SK-N-SH treated with all-trans-retinoic acid at 6 μM for 48 hours (cell line): ENCODE data around the gene RIPK4.

Experiments
- ATAC-seq: fragments of 200-7000 bp; cut with Tn5 transposase; 3 replicates; pipeline ENCODE4 v1.9.1; 2020; ENCODE audit warnings: mild to moderate bottlenecking, moderate library complexity
- ARNTL ChIP-seq: fragments of 450-650 bp; formaldehyde crosslinking; IDR thresholded peaks from 2 replicates; pipeline ENCODE4 v1.5.0; 2020; ENCODE audit warnings: low read depth, mild to moderate bottlenecking, moderate library complexity, borderline replicate concordance
- BACH2 ChIP-seq: fragments of 250-450 bp; sonication (Bioruptor Pico); IDR thresholded peaks from 2 replicates; pipeline ENCODE4 v1.9.0; 2021; ENCODE audit warnings: mild to moderate bottlenecking, borderline replicate concordance
- CREB5 ChIP-seq: fragments of 250-450 bp; sonication (Bioruptor Pico); IDR thresholded peaks from 2 replicates; pipeline ENCODE4 v1.5.1; 2020; ENCODE audit warnings: low read depth, mild to moderate bottlenecking, moderate library complexity
- CSDC2 ChIP-seq: fragments of 250-450 bp; sonication (Bioruptor Pico); IDR thresholded peaks from 2 replicates; pipeline ENCODE4 v1.5.0; 2020; ENCODE audit warnings: mild to moderate bottlenecking, moderate library complexity
- CSRNP3 ChIP-seq: fragments of 250-450 bp; sonication (Bioruptor Pico); IDR thresholded peaks from 2 replicates; pipeline ENCODE4 v1.5.1; 2021; ENCODE audit warnings: mild to moderate bottlenecking, moderate library complexity
- ESRRG ChIP-seq: fragments of 250-450 bp; sonication (Bioruptor Pico); IDR thresholded peaks from 2 replicates; pipeline ENCODE4 v1.6.1; 2021; ENCODE audit warnings: mild to moderate bottlenecking
- GLIS3 ChIP-seq: fragments of 250-450 bp; sonication (Bioruptor Pico); IDR thresholded peaks from 2 replicates; pipeline ENCODE4 v1.5.0; 2020; ENCODE audit warnings: mild to moderate bottlenecking, moderate library complexity
- ISL1 ChIP-seq: fragments of 250-450 bp; sonication (Bioruptor Pico); IDR thresholded peaks from 2 replicates; pipeline ENCODE4 v2.1.2; 2022; ENCODE audit warnings: mild to moderate bottlenecking, moderate library complexity
- OSR1 ChIP-seq: fragments of 250-450 bp; sonication (Bioruptor Pico); IDR thresholded peaks from 2 replicates; pipeline ENCODE4 v1.8.0; 2022; ENCODE audit warnings: moderate library complexity, mild to moderate bottlenecking, inconsistent platforms
- PATZ1 ChIP-seq: fragments of 250-450 bp; sonication (Bioruptor Pico); IDR thresholded peaks from 2 replicates; pipeline ENCODE4 v1.8.0; 2020; ENCODE audit warnings: mild to moderate bottlenecking, moderate library complexity, borderline replicate concordance
- PPARA ChIP-seq: fragments of 250-450 bp; sonication (Bioruptor Pico); IDR thresholded peaks from 2 replicates; pipeline ENCODE4 v1.5.0; 2020; ENCODE audit warnings: mild to moderate bottlenecking, borderline replicate concordance
- RARB ChIP-seq: fragments of 250-450 bp; sonication (Bioruptor Pico); IDR thresholded peaks from 2 replicates; pipeline ENCODE4 v1.8.0; 2021; ENCODE audit warnings: mild to moderate bottlenecking, moderate library complexity
- SNAI2 ChIP-seq: fragments of 250-450 bp; sonication (Bioruptor Pico); IDR thresholded peaks from 2 replicates; pipeline ENCODE4 v1.5.0; 2020; ENCODE audit warnings: mild to moderate bottlenecking, moderate library complexity
- TCF4 ChIP-seq: fragments of 250-450 bp; sonication (Bioruptor Pico); IDR thresholded peaks from 2 replicates; pipeline ENCODE4 v1.8.0; 2021; ENCODE audit warnings: mild to moderate bottlenecking, moderate library complexity, borderline replicate concordance
- TOX ChIP-seq: fragments of 250-450 bp; sonication (Bioruptor Pico); IDR thresholded peaks from 2 replicates; pipeline ENCODE4 v1.8.0; 2021; ENCODE audit warnings: mild to moderate bottlenecking, moderate library complexity, borderline replicate concordance
- TSHZ2 ChIP-seq: fragments of 250-450 bp; sonication (Bioruptor Pico); IDR thresholded peaks from 2 replicates; pipeline ENCODE4 v1.5.0; 2020; ENCODE audit warnings: mild to moderate bottlenecking, moderate library complexity
- ZC3H10 ChIP-seq: fragments of 250-450 bp; sonication (Bioruptor Pico); IDR thresholded peaks from 2 replicates; pipeline ENCODE4 v1.5.1; 2021; ENCODE audit warnings: mild to moderate bottlenecking, moderate library complexity
- ZFP3 ChIP-seq: fragments of 250-450 bp; sonication (Bioruptor Pico); IDR thresholded peaks from 2 replicates; pipeline ENCODE4 v1.5.0; 2020; ENCODE audit warnings: mild to moderate bottlenecking, moderate library complexity
- ZFP30 ChIP-seq: fragments of 450-650 bp; formaldehyde crosslinking; IDR thresholded peaks from 2 replicates; pipeline ENCODE4 v1.5.0; 2022; ENCODE audit warnings: mild to moderate bottlenecking, moderate library complexity
- ZNF565 ChIP-seq: fragments of 450-650 bp; formaldehyde crosslinking; conservative IDR thresholded peaks from 2 replicates; pipeline ENCODE4 v1.5.0; 2020; ENCODE audit warnings: low read depth, mild to moderate bottlenecking, moderate library complexity
- ZNF70 ChIP-seq: fragments of 450-650 bp; formaldehyde crosslinking; IDR thresholded peaks from 2 replicates; pipeline ENCODE4 v1.5.0; 2020; ENCODE audit warnings: mild to moderate bottlenecking, moderate library complexity
- ZNF8 ChIP-seq: fragments of 450-650 bp; formaldehyde crosslinking; IDR thresholded peaks from 2 replicates; pipeline ENCODE4 v1.5.0; 2020; ENCODE audit warnings: mild to moderate bottlenecking, moderate library complexity

RIPK4 gene

GRCh38 chr21:41747943-41748738, 18.7 kb downstream of the RIPK4 start:
- ATAC-seq = no peak
- TF ChIP-seq TOX (CRISPR knock-in tag) = no peak
- TF ChIP-seq ZFP30 (CRISPR knock-in tag) = no peak
- no peak for TF ChIP-seq OSR1 (CRISPR knock-in tag)
- TF ChIP-seq ESRRG = no peak
- TF ChIP-seq RARB (CRISPR knock-in tag) = no peak
- TF ChIP-seq ZFP3 (CRISPR knock-in tag) = no peak
- no peak for TF ChIP-seq CREB5 (CRISPR knock-in tag)
- no peak for TF ChIP-seq PPARA (CRISPR knock-in tag)
- TF ChIP-seq TSHZ2 (CRISPR knock-in tag) = no peak
- TF ChIP-seq GLIS3 (CRISPR knock-in tag) = no peak
- no peak for TF ChIP-seq TCF4 (CRISPR knock-in tag)
- TF ChIP-seq ZC3H10 (CRISPR knock-in tag) = no peak
- no peak for TF ChIP-seq PATZ1 (CRISPR knock-in tag)
- TF ChIP-seq CSRNP3 (CRISPR knock-in tag) = no peak
- TF ChIP-seq ZNF70 (CRISPR knock-in tag) = no peak
- no peak for TF ChIP-seq ZNF8
- TF ChIP-seq SNAI2 (CRISPR knock-in tag) = no peak
- TF ChIP-seq ISL1 = no peak
- no peak for TF ChIP-seq BACH2 (CRISPR knock-in tag)

GRCh38 chr21:41746744-41747006, 20.2 kb downstream of the RIPK4 start:
- ATAC-seq = no peak
- no peak for TF ChIP-seq CSDC2
- TF ChIP-seq TSHZ2 (CRISPR knock-in tag) = no peak
- TF ChIP-seq GLIS3 (CRISPR knock-in tag) = no peak
- TF ChIP-seq ZNF8 = no peak
- no peak for TF ChIP-seq OSR1 (CRISPR knock-in tag)
- no peak for TF ChIP-seq ZNF70 (CRISPR knock-in tag)
- no peak for TF ChIP-seq ZNF565 (CRISPR knock-in tag)
- no peak for TF ChIP-seq BACH2 (CRISPR knock-in tag)
- no peak for TF ChIP-seq ZC3H10 (CRISPR knock-in tag)
- no peak for TF ChIP-seq SNAI2 (CRISPR knock-in tag)
- TF ChIP-seq ARNTL (CRISPR knock-in tag) = no peak
- no peak for TF ChIP-seq ZFP30 (CRISPR knock-in tag)
- TF ChIP-seq RARB (CRISPR knock-in tag) = no peak
- no peak for TF ChIP-seq ESRRG
- TF ChIP-seq CREB5 (CRISPR knock-in tag) = no peak
- no peak for TF ChIP-seq CSRNP3 (CRISPR knock-in tag)
